ENCODE data around the gene ERLIN1. TPM values are rescaled to one million over a fixed set of nuclear protein-coding genes. Genes with fewer than 3 reads are reported as not detected.

ERLIN1 gene
- total RNA-seq, 4 donors from 2014 or later = 23.0 to 36.9 (median 35.1) TPM

DNA sequence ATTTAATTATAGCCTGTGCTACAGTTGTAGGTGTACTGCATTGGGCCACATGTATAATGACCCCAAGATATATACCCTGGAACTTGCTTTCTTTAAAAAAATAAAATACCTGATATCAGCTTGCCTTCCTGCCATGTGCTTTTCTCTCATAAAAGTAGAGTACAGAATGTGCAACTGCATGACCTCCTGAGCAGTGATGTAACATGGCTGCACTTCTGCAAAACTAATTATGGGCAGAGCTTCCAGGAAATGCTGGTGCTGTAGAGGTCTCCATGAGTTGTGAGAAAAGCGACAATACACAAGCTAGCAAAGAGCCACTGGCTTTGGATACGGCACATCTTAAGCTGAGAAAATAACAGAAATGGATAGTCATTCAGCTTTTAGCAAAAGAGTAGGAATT lies 6.5 kb upstream of the ERLIN1 start:
- no peak for TF ChIP-seq POLR2A (IDR thresholded peaks at IDR 0.05)
- TF ChIP-seq, protein P1, sequence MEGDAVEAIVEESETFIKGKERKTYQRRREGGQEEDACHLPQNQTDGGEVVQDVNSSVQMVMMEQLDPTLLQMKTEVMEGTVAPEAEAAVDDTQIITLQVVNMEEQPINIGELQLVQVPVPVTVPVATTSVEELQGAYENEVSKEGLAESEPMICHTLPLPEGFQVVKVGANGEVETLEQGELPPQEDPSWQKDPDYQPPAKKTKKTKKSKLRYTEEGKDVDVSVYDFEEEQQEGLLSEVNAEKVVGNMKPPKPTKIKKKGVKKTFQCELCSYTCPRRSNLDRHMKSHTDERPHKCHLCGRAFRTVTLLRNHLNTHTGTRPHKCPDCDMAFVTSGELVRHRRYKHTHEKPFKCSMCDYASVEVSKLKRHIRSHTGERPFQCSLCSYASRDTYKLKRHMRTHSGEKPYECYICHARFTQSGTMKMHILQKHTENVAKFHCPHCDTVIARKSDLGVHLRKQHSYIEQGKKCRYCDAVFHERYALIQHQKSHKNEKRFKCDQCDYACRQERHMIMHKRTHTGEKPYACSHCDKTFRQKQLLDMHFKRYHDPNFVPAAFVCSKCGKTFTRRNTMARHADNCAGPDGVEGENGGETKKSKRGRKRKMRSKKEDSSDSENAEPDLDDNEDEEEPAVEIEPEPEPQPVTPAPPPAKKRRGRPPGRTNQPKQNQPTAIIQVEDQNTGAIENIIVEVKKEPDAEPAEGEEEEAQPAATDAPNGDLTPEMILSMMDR (IDR thresholded peaks at IDR 0.05) = no peak
- H3K4me3 ChIP-seq (ENCODE audit: low read depth, poor library complexity, severe bottlenecking) = no peak overlapping the region
- intact Hi-C loops (cut with DNase I; ENCODE audit: low total_unique reads) = no loop called here
- DNase-seq (ENCODE audit: low spot score in 2 of 2) = peak in 1 of 2 donors; percentile 19
- WGBS, 2 donors = 87 to 90% methylated on average over 2 of the region's 2 CpGs

DNA sequence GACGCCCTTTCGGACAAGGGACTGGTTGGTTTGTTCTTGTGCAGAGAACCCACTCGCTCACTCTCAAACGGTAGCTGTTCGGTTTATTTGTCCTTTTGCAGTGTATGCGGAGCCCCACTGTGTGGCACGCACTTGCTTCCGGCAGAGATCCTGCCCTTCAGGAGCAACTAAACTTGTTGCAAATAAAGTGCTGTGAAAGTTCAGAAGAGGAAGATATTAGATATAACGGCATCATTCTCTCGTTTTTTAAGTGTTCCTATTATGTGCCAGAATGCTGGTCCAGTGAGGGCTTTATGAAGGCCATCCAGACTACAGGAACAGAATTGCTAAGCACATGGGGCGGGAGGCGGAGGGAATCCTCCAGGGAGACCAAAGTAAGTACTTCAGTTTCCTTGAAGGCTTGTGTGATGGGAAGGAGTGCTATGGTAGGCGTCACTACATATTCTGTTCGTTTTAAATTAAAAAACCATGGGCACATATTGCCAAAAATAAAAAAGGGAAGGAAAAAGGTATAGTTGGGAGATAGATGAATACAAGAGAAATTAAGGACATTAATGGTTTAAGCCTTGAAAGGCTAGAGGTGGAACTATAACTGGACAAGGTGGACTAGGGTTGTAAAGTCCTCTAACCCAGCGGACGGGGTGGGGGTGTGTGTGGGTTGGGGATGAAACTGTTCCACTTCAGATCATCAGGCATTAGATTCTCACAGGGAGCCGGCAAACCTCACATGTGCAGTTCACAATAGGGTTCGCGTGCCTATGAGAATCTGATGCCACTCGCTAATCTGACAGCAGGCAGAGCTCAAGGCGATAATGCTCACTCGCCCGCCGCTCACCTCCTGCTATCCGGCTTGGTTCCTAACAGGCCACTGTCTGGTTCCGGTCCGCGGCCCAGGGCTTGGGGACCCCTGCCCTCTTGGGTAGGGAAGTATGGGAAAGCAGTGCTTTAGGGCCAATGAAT lies 704 bp upstream of the ERLIN1 start:
- TF ChIP-seq POLR2A (IDR thresholded peaks at IDR 0.05) = no peak
- TF ChIP-seq, protein P1 (IDR thresholded peaks at IDR 0.05) = no peak
- intact Hi-C loops (cut with DNase I; ENCODE audit: low total_unique reads) = no loop called here
- DNase-seq (ENCODE audit: low spot score in 2 of 2) = peak in 1 of 2 donors; percentile 85
- peak overlapping the region; percentile 88 for H3K4me3 ChIP-seq (ENCODE audit: low read depth, poor library complexity, severe bottlenecking)
- WGBS, 2 donors = 32 to 34% methylated on average over 28 of the region's 28 CpGs

DNA sequence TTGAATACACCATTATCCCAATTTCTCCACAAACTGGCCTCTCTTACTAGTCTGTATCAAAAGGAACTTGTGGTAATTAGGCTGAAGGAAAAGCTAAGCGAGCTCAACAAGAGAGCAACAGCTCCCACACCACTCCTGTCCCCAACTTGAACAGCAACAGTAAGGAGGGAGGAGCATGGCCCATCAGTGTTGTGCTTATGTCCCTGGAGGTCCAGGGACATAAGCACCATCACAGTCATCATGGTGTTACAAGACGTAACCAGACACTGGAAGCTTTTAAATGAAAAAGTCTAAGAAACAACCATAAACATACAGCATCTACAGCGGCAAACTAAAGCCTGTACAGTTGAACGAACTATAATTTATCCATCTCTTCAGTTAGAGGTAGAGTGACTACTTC lies 989 bp downstream of the ERLIN1 start:
- H3K4me3 ChIP-seq (ENCODE audit: low read depth, poor library complexity, severe bottlenecking) = no peak overlapping the region
- no peak for TF ChIP-seq POLR2A (IDR thresholded peaks at IDR 0.05)
- TF ChIP-seq, protein P1 (IDR thresholded peaks at IDR 0.05) = no peak
- intact Hi-C loops (cut with DNase I; ENCODE audit: low total_unique reads) = no loop called here
- no peak for DNase-seq (ENCODE audit: low spot score in 2 of 2)
- WGBS, 2 donors = 2 to 4% methylated on average over 4 of the region's 4 CpGs

DNA sequence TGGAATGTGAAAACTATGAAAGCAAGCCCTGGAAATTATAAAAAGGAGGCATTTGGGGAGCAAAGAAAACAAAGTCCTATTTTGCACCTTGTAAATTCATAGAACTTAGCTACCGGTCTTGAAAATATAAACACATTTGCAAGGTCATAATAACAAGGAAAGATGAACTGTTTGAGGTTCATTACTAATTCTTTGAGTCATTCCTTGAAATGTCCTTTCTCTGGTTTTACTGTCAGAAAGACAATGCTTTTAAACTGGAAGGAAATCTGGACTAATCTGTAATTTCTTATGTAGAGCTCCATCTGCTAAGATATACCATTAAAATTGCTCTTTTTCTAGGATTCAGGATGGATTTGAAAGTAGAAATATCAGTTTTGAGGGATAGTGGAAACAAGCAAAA lies 1.4 kb downstream of the ERLIN1 start:
- DNase-seq (ENCODE audit: low spot score in 2 of 2) = no peak
- TF ChIP-seq, protein P1 (IDR thresholded peaks at IDR 0.05) = no peak
- no peak for TF ChIP-seq POLR2A (IDR thresholded peaks at IDR 0.05)
- WGBS, 2 donors = 44 to 53% methylated on average over 1 of the region's 1 CpG
- no peak overlapping the region for H3K4me3 ChIP-seq (ENCODE audit: low read depth, poor library complexity, severe bottlenecking)
- intact Hi-C loops (cut with DNase I; ENCODE audit: low total_unique reads) = no loop called here

DNA sequence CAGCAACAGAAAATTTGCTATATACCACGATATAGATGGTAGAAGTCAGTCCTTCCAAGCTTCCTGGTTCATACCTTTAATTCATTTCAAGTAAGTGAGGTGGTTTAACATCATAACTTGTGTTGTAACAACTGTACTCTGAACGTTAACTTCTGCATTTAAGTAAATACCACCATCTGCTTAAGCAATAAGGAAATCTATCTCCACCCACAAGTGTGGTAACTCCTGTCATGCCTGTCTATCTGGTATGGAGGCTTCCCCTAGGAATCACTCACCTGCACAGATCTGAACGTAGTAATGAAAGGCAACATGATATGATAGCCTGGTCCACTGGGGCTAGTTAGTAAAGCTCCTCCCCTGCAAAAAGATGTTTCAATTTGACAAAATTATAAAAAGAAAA lies 2.3 kb downstream of the ERLIN1 start:
- no peak overlapping the region for H3K4me3 ChIP-seq (ENCODE audit: low read depth, poor library complexity, severe bottlenecking)
- no peak for TF ChIP-seq POLR2A (IDR thresholded peaks at IDR 0.05)
- TF ChIP-seq, protein P1 (IDR thresholded peaks at IDR 0.05) = no peak
- no peak for DNase-seq (ENCODE audit: low spot score in 2 of 2)
- WGBS, 2 donors = 35 to 44% methylated on average over 3 of the region's 3 CpGs
- intact Hi-C loops (cut with DNase I; ENCODE audit: low total_unique reads) = no loop called here

Data from lower leg skin (tissue), 4 donors.